H9 (cell line): Measurements from ENCODE around the gene CPLX1. TPM values are rescaled to one million over a fixed set of nuclear protein-coding genes. Genes with fewer than 3 reads are reported as not detected.

Source experiments
- DNase-seq: peaks from one replicate; pipeline ENCODE4 v3.0.0-alpha.2; 2017
- H2AFZ ChIP-seq: one replicate; pipeline ENCODE4 v1.6.1; 2013; ENCODE audit warnings: mild to moderate bottlenecking, low read length, control low read depth, moderate library complexity
- H2AK5ac ChIP-seq: 2 replicates; pipeline ENCODE4 v1.6.1; 2013; ENCODE audit warnings: low read length, control low read depth, mixed read lengths; ENCODE audit not compliant: insufficient read length
- H2BK120ac ChIP-seq: one replicate; pipeline ENCODE4 v1.6.1; 2013; ENCODE audit warnings: low read depth, mild to moderate bottlenecking, low read length, control low read depth, inconsistent platforms; ENCODE audit not compliant: poor library complexity, severe bottlenecking
- H2BK12ac ChIP-seq: 2 replicates; pipeline ENCODE4 v1.6.1; 2013; ENCODE audit warnings: low read length, control low read depth, mixed read lengths, low read depth; ENCODE audit not compliant: insufficient read length
- H2BK15ac ChIP-seq: 2 replicates; pipeline ENCODE4 v1.6.1; 2013; ENCODE audit warnings: low read depth, low read length, control low read depth
- H2BK20ac ChIP-seq: one replicate; pipeline ENCODE4 v1.6.1; 2013; ENCODE audit warnings: low read depth, mild to moderate bottlenecking, low read length, control low read depth, inconsistent platforms; ENCODE audit not compliant: poor library complexity, severe bottlenecking
- H2BK5ac ChIP-seq: 2 replicates; pipeline ENCODE4 v1.6.1; 2013; ENCODE audit warnings: low read length, control low read depth, mixed read lengths; ENCODE audit not compliant: insufficient read length
- H3K14ac ChIP-seq: 2 replicates; pipeline ENCODE4 v1.6.1; 2013; ENCODE audit warnings: low read length, control low read depth; ENCODE audit not compliant: insufficient read depth
- H3K18ac ChIP-seq: 2 replicates; pipeline ENCODE4 v1.6.1; 2013; ENCODE audit warnings: low read depth, mild to moderate bottlenecking, mixed read lengths, low read length, control low read depth; ENCODE audit not compliant: insufficient read length
- H3K23ac ChIP-seq: 2 replicates; pipeline ENCODE4 v1.6.1; 2013; ENCODE audit warnings: low read length, control low read depth, mixed read lengths, low read depth; ENCODE audit not compliant: insufficient read length
- H3K23me2 ChIP-seq: 2 replicates; pipeline ENCODE4 v1.6.1; 2013; ENCODE audit warnings: low read depth, mild to moderate bottlenecking, mixed read lengths, low read length, control low read depth; ENCODE audit not compliant: insufficient read length, poor library complexity, severe bottlenecking
- H3K27ac ChIP-seq: 2 replicates; pipeline ENCODE4 v1.5.1; 2013; ENCODE audit warnings: low read length, control low read depth, mixed read lengths, low read depth; ENCODE audit not compliant: insufficient read length
- H3K27me3 ChIP-seq: 2 replicates; pipeline ENCODE4 v1.6.1; 2013; ENCODE audit warnings: low read length, control low read depth, inconsistent platforms; ENCODE audit not compliant: insufficient read depth
- H3K4ac ChIP-seq: 2 replicates; pipeline ENCODE4 v1.6.1; 2013; ENCODE audit warnings: low read depth, mild to moderate bottlenecking, control low read depth, inconsistent platforms, low read length, moderate library complexity
- H3K4me1 ChIP-seq: 2 replicates; pipeline ENCODE4 v1.6.1; 2013; ENCODE audit warnings: low read length, control low read depth, inconsistent platforms; ENCODE audit not compliant: insufficient read depth
- H3K4me2 ChIP-seq: 2 replicates; pipeline ENCODE4 v1.6.1; 2013; ENCODE audit warnings: low read length, control low read depth, mixed read lengths; ENCODE audit not compliant: insufficient read length, insufficient read depth
- H3K56ac ChIP-seq: 2 replicates; pipeline ENCODE4 v1.6.1; 2013; ENCODE audit warnings: low read depth, mild to moderate bottlenecking, mixed read lengths, low read length, control low read depth; ENCODE audit not compliant: insufficient read length
- H3K79me1 ChIP-seq: 2 replicates; pipeline ENCODE4 v1.6.1; 2013; ENCODE audit warnings: low read depth, mild to moderate bottlenecking, moderate library complexity, low read length, control low read depth, inconsistent platforms; ENCODE audit not compliant: insufficient read depth, poor library complexity, severe bottlenecking
- H3K79me2 ChIP-seq: 2 replicates; pipeline ENCODE4 v1.6.1; 2013; ENCODE audit warnings: low read length, control low read depth, inconsistent platforms; ENCODE audit not compliant: insufficient read depth
- H3K9ac ChIP-seq: 2 replicates; pipeline ENCODE4 v1.6.1; 2013; ENCODE audit warnings: low read length, control low read depth, mixed read lengths; ENCODE audit not compliant: insufficient read length; ENCODE audit errors: extremely low read depth
- H3K9me3 ChIP-seq: one replicate; pipeline ENCODE4 v1.6.1; 2013; ENCODE audit warnings: low read depth, low read length, inconsistent platforms; ENCODE audit not compliant: control insufficient read depth
- H3T11ph ChIP-seq: one replicate; pipeline ENCODE4 v1.6.1; 2013; ENCODE audit warnings: mild to moderate bottlenecking, low read length, control low read depth, inconsistent platforms
- H4K20me1 ChIP-seq: one replicate; pipeline ENCODE4 v1.6.1; 2013; ENCODE audit not compliant: control insufficient read depth, insufficient read length, insufficient read depth
- H4K5ac ChIP-seq: 2 replicates; pipeline ENCODE4 v1.6.1; 2013; ENCODE audit warnings: low read depth, mild to moderate bottlenecking, mixed read lengths, low read length, control low read depth; ENCODE audit not compliant: insufficient read length
- H4K8ac ChIP-seq: replicated peaks from 2 replicates; pipeline ENCODE4 v1.6.1; 2013; ENCODE audit warnings: low read length, control low read depth, mixed read lengths, low read depth; ENCODE audit not compliant: insufficient read length
- H4K91ac ChIP-seq: 2 replicates; pipeline ENCODE4 v1.6.1; 2013; ENCODE audit warnings: low read depth, mild to moderate bottlenecking, moderate library complexity, mixed read lengths, low read length, control low read depth; ENCODE audit not compliant: insufficient read length
- H3K27ac Mint-ChIP-seq, 3 experiments: 2 replicates in 2 of 3; 3 replicates in 1 of 3; pipeline ENCODE4 v1.8.0; 2020 to 2021; ENCODE audit warnings: mixed read lengths in 3 of 3, mild to moderate bottlenecking in 1 of 3, moderate library complexity in 1 of 3
- H3K27me3 Mint-ChIP-seq: 2 replicates; pipeline ENCODE4 v1.8.0; 2021; ENCODE audit warnings: low read depth, mild to moderate bottlenecking, moderate library complexity, mixed read lengths
- H3K36me3 Mint-ChIP-seq, 3 experiments: 2 replicates in 2 of 3; 3 replicates in 1 of 3; pipeline ENCODE4 v1.8.0; 2020 to 2021; ENCODE audit warnings: low read depth in 3 of 3, mixed read lengths in 3 of 3; ENCODE audit not compliant: insufficient read depth in 1 of 3
- H3K4me1 Mint-ChIP-seq, 2 experiments: 2 replicates each; pipeline ENCODE4 v1.8.0; 2020; ENCODE audit warnings: mixed read lengths in 2 of 2
- H3K4me3 Mint-ChIP-seq, 2 experiments: 2 replicates in 1 of 2; 3 replicates in 1 of 2; pipeline ENCODE4 v1.8.0; 2020 to 2021; ENCODE audit warnings: mild to moderate bottlenecking in 2 of 2, mixed read lengths in 2 of 2, moderate library complexity in 1 of 2
- H3K9me3 Mint-ChIP-seq, 2 experiments: 2 replicates in 1 of 2; 3 replicates in 1 of 2; pipeline ENCODE4 v1.8.0; 2020; ENCODE audit warnings: mild to moderate bottlenecking in 2 of 2, mixed read lengths in 2 of 2, moderate library complexity in 1 of 2
- CTCF ChIP-seq: fragments of 200-600 bp; sonication (generic); conservative IDR thresholded peaks from 3 replicates; pipeline ENCODE4 v1.8.0; 2021; ENCODE audit warnings: antibody characterized with exemption, mild to moderate bottlenecking
- WGBS: extraction: QIAGEN DNeasy Blood & Tissue Kit; methylation state at CpG from one replicate; pipeline ENCODE4 v1.1.7; 2013; ENCODE audit warnings: missing lambda C conversion rate, low lambda C conversion rate, mixed read lengths; ENCODE audit not compliant: insufficient read length; ENCODE audit errors: extremely low coverage; 5-methylcytosine and 5-hydroxymethylcytosine counted together
- total RNA-seq: library from RNA; stranded (reverse); gene quantifications from 2 replicates; pipeline ENCODE4 v1.2.1, GENCODE V29; 2021

The CPLX1 gene
- total RNA-seq, 1 experiment from 2014 or later = 0.90 TPM

GRCh38 chr4:813900-814299 lies 12.0 kb downstream of the CPLX1 start:
- Histone ChIP-seq H3T11ph (no peak overlapping the region), H3K4ac (no peak overlapping the region), H4K20me1 (no peaks in the 10 kb centered on the region), H3K9ac (no peak overlapping the region), H4K91ac (no peak overlapping the region), H3K4me1 (no peaks in the 10 kb centered on the region), H4K5ac (no peak overlapping the region), H3K23ac (no peak overlapping the region), H3K18ac (no peak overlapping the region), H2BK15ac (no peak overlapping the region), H3K4me2 (no peak overlapping the region), H3K9me3 (no peaks in the 10 kb centered on the region), H2BK120ac (no peak overlapping the region), H3K79me1 (no peaks in the 10 kb centered on the region), H2BK5ac (no peak overlapping the region), H3K14ac (no peak overlapping the region), H2AK5ac (no peak overlapping the region), H4K8ac (no peak overlapping the region), H2BK12ac (no peak overlapping the region), H2BK20ac (no peak overlapping the region), H3K27me3 (peaks cover 34% of the 10 kb centered on the region), H2AFZ (no peak overlapping the region), H3K79me2 (no peaks in the 10 kb centered on the region), H3K56ac (no peak overlapping the region), H3K27ac (no peak overlapping the region), H3K23me2 (no peaks in the 10 kb centered on the region)
- Mint-ChIP-seq H3K9me3 (peaks cover 0 to 6% of the 10 kb centered on the region in 2 experiments; a peak in 3 of 5 replicates), H3K27me3 (peaks cover 100% of the 10 kb centered on the region), H3K4me1 (no peaks in the 10 kb centered on the region), H3K36me3 (no peaks in the 10 kb centered on the region; a peak in 1 of 7 replicates), H3K27ac (no peak overlapping the region), H3K4me3 (no peak overlapping the region)
- no CpG with 5 or more reads among the region's 10 CpGs for WGBS
- TF ChIP-seq CTCF = peak; percentile 53
- no peak for DNase-seq
